ENCODE data around the gene WFDC2. TPM values are rescaled to one million over a fixed set of nuclear protein-coding genes. Genes with fewer than 3 reads are reported as not detected.

WFDC2 gene
- total and polyA plus RNA-seq, 2 of the 13 experiments (the other 11 are each of a cell fraction or from before 2014, with no cell fraction given) = 0.33 TPM; not detected in 1

DNA sequence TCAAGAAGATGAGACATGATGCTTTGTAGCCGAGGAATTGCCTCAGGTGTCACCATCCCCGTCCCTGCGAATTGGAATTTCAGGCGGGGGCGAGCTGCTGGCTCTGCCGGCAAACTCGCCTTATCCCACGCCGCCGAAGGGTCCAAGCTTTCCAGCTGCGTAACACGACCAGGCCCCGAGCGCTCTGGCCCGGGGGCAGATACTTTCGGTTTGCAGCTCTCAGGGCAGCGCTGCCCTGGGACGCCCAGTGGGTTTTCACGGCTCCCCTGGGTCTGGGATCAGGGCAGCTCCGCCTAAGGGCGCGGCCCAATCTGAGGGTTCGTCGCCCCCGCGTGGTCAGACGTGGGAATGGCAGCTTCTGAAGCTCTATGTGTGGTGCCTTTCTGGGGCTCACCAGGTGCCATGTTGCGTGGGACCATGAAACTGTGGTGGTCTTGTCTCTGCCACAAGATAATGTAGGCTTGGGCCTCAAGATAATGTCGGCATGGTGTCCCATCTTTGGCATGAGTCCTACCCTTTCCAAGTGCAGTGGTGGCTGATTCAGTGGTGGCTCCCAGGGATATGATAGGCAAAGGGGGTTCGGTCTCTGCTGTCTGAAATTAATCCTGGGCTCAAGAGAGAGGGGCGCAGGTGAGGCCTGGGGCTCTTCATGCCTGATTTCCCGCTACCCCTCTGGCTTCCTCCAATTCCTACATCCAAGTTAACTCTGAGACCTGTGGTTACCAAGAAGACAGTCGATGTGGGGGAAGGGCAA, 32.6 kb upstream of the WFDC2 start (continued):
- 0 out of 2 replicates have a peak, but pooled peaks have one; percentile 63 for TF ChIP-seq RELA (CRISPR knock-in tag; IDR thresholded peaks at IDR 0.05)
- no peak for TF ChIP-seq HCFC1 (IDR thresholded peaks at IDR 0.05; ENCODE audit: low read depth, low read length)
- TF ChIP-seq SSRP1 (CRISPR knock-in tag; IDR thresholded peaks at IDR 0.05) = peak; percentile 53; the same call in 1 of the 2 replicates
- peak; percentile 63 for TF ChIP-seq ARNTL (CRISPR knock-in tag; IDR thresholded peaks at IDR 0.05)
- TF ChIP-seq HNRNPUL1 (IDR thresholded peaks at IDR 0.05; ENCODE audit: low read depth, low read length) = no peak
- peak; percentile 48; the same call in 1 of the 2 replicates for TF ChIP-seq NR2C2 (CRISPR knock-in tag; IDR thresholded peaks at IDR 0.05; ENCODE audit: borderline replicate concordance)
- TF ChIP-seq ZNF468 (CRISPR knock-in tag; IDR thresholded peaks at IDR 0.05) = no peak
- TF ChIP-seq ZNF781 (CRISPR knock-in tag; IDR thresholded peaks at IDR 0.05; ENCODE audit: borderline replicate concordance, not compliant biosample characterization) = peak; percentile 76
- TF ChIP-seq KMT2B (CRISPR knock-in tag; IDR thresholded peaks at IDR 0.05) = peak; percentile 79; the same call in 1 of the 2 replicates
- TF ChIP-seq KLF11 (CRISPR knock-in tag; IDR thresholded peaks at IDR 0.05) = 0 out of 2 replicates have a peak, but pooled peaks have one; percentile 84
- no peak for TF ChIP-seq CREB1 (IDR thresholded peaks at IDR 0.05)
- TF ChIP-seq CREB1 (CRISPR knock-in tag; IDR thresholded peaks at IDR 0.05) = no peak
- TF ChIP-seq ZNF619 (CRISPR knock-in tag; IDR thresholded peaks at IDR 0.05) = peak; percentile 98
- TF ChIP-seq TEAD2 (CRISPR knock-in tag; IDR thresholded peaks at IDR 0.05) = no peak
- TF ChIP-seq ATF7-NPFF (CRISPR knock-in tag; IDR thresholded peaks at IDR 0.05; ENCODE audit: low read depth) = peak; percentile 84
- no peak for TF ChIP-seq TBP (CRISPR knock-in tag; IDR thresholded peaks at IDR 0.05)
- TF ChIP-seq CHD2 (IDR thresholded peaks at IDR 0.05; ENCODE audit: low read depth, low read length) = no peak
- no peak for TF ChIP-seq CCDC6 (CRISPR knock-in tag; IDR thresholded peaks at IDR 0.05)
- no peak for TF ChIP-seq GABPA (IDR thresholded peaks at IDR 0.05; ENCODE audit: low read depth, low read length)
- no peak; the same call in 1 of the 2 replicates for TF ChIP-seq GABPA (CRISPR knock-in tag; IDR thresholded peaks at IDR 0.05; ENCODE audit: low read depth)
- TF ChIP-seq ZMAT3 (CRISPR knock-in tag; conservative IDR thresholded peaks at IDR 0.05) = peak; percentile 88
- TF ChIP-seq ZNF121 (CRISPR knock-in tag; IDR thresholded peaks at IDR 0.05) = 0 out of 2 replicates have a peak, but pooled peaks have one; percentile 30
- peak; percentile 51; the same call in 1 of the 2 replicates for TF ChIP-seq GZF1 (CRISPR knock-in tag; IDR thresholded peaks at IDR 0.05)
- peak; percentile 57 for TF ChIP-seq TBL1XR1 (IDR thresholded peaks at IDR 0.05; ENCODE audit: borderline replicate concordance, low read length, partially characterized antibody)
- TF ChIP-seq NAIF1 (CRISPR knock-in tag; IDR thresholded peaks at IDR 0.05; ENCODE audit: borderline replicate concordance) = no peak
- 0 out of 2 replicates have a peak, but pooled peaks have one; percentile 22 for TF ChIP-seq ZNF652 (CRISPR knock-in tag; IDR thresholded peaks at IDR 0.05; ENCODE audit: borderline replicate concordance, low read depth)
- no peak for TF ChIP-seq ZNF550 (CRISPR knock-in tag; IDR thresholded peaks at IDR 0.05; ENCODE audit: borderline replicate concordance)
- peak; percentile 85; the same call in 1 of the 2 replicates for TF ChIP-seq ZNF136 (CRISPR knock-in tag; IDR thresholded peaks at IDR 0.05; ENCODE audit: low read depth)
- TF ChIP-seq ZBTB38 (CRISPR knock-in tag; IDR thresholded peaks at IDR 0.05) = peak; percentile 88
- peak; percentile 74 for TF ChIP-seq SAP130 (CRISPR knock-in tag; IDR thresholded peaks at IDR 0.05; ENCODE audit: low read depth)
- TF ChIP-seq, protein P1, sequence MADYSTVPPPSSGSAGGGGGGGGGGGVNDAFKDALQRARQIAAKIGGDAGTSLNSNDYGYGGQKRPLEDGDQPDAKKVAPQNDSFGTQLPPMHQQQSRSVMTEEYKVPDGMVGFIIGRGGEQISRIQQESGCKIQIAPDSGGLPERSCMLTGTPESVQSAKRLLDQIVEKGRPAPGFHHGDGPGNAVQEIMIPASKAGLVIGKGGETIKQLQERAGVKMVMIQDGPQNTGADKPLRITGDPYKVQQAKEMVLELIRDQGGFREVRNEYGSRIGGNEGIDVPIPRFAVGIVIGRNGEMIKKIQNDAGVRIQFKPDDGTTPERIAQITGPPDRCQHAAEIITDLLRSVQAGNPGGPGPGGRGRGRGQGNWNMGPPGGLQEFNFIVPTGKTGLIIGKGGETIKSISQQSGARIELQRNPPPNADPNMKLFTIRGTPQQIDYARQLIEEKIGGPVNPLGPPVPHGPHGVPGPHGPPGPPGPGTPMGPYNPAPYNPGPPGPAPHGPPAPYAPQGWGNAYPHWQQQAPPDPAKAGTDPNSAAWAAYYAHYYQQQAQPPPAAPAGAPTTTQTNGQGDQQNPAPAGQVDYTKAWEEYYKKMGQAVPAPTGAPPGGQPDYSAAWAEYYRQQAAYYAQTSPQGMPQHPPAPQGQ (CRISPR knock-in tag; IDR thresholded peaks at IDR 0.05; ENCODE audit: borderline replicate concordance) = peak; percentile 73; the same call in 1 of the 2 replicates
- TF ChIP-seq ZNF549 (CRISPR knock-in tag; IDR thresholded peaks at IDR 0.05) = no peak
- TF ChIP-seq NR2F6 (IDR thresholded peaks at IDR 0.05) = no peak
- peak; percentile 76 for TF ChIP-seq NR2F6 (CRISPR knock-in tag; IDR thresholded peaks at IDR 0.05)

Data from HepG2 (cell line).